ENCODE measurements around the gene BMP5. TPM values are rescaled to one million over a fixed set of nuclear protein-coding genes. Genes with fewer than 3 reads are reported as not detected.

Gene BMP5
- total RNA-seq, 1 donor from 2014 or later, result not detected

- no peak for DNase-seq (ENCODE audit: extremely low read depth, low read depth, low spot score)
Measured at GRCh38 chr6:55874316-55874715, 1.1 kb downstream of the BMP5 start.

GRCh38 chr6:55872866-55873265 lies 2.5 kb downstream of the BMP5 start:
- DNase-seq (ENCODE audit: extremely low read depth, low read depth, low spot score), result no peak

- no peak for DNase-seq (ENCODE audit: extremely low read depth, low read depth, low spot score)
Measured at GRCh38 chr6:55870181-55870813, 5.1 kb downstream of the BMP5 start.

GRCh38 chr6:55869674-55870073 lies 5.7 kb downstream of the BMP5 start:
- no peak for DNase-seq (ENCODE audit: extremely low read depth, low read depth, low spot score)

- no peak for DNase-seq (ENCODE audit: extremely low read depth, low read depth, low spot score)
Measured at GRCh38 chr6:55868771-55869479, 6.5 kb downstream of the BMP5 start.

- no peak for DNase-seq (ENCODE audit: extremely low read depth, low read depth, low spot score)
Measured at GRCh38 chr6:55868176-55868575, 7.2 kb downstream of the BMP5 start.

GRCh38 chr6:55866128-55866527 lies 9.3 kb downstream of the BMP5 start:
- no peak for DNase-seq (ENCODE audit: extremely low read depth, low read depth, low spot score)

- DNase-seq (ENCODE audit: extremely low read depth, low read depth, low spot score), result no peak
Measured at GRCh38 chr6:55853008-55854001, 22.1 kb downstream of the BMP5 start.

GRCh38 chr6:55841341-55841740 lies 34.0 kb downstream of the BMP5 start:
- DNase-seq (ENCODE audit: extremely low read depth, low read depth, low spot score), result no peak

GRCh38 chr6:55839080-55839479 lies 36.3 kb downstream of the BMP5 start:
- DNase-seq (ENCODE audit: extremely low read depth, low read depth, low spot score), result no peak

GRCh38 chr6:55836945-55837344 lies 38.4 kb downstream of the BMP5 start:
- DNase-seq (ENCODE audit: extremely low read depth, low read depth, low spot score), result no peak

GRCh38 chr6:55836481-55836880 lies 38.9 kb downstream of the BMP5 start:
- DNase-seq (ENCODE audit: extremely low read depth, low read depth, low spot score), result no peak

GRCh38 chr6:55835220-55835619 lies 40.2 kb downstream of the BMP5 start:
- no peak for DNase-seq (ENCODE audit: extremely low read depth, low read depth, low spot score)

GRCh38 chr6:55833284-55833683 lies 42.1 kb downstream of the BMP5 start:
- no peak for DNase-seq (ENCODE audit: extremely low read depth, low read depth, low spot score)

GRCh38 chr6:55827818-55828522 lies 47.4 kb downstream of the BMP5 start:
- DNase-seq (ENCODE audit: extremely low read depth, low read depth, low spot score), result no peak

- DNase-seq (ENCODE audit: extremely low read depth, low read depth, low spot score), result no peak
Measured at GRCh38 chr6:55826941-55827340, 48.4 kb downstream of the BMP5 start.

GRCh38 chr6:55825402-55826051 lies 49.9 kb downstream of the BMP5 start:
- no peak for DNase-seq (ENCODE audit: extremely low read depth, low read depth, low spot score)

GRCh38 chr6:55822815-55823214 lies 52.6 kb downstream of the BMP5 start:
- DNase-seq (ENCODE audit: extremely low read depth, low read depth, low spot score), result no peak

GRCh38 chr6:55822005-55822404 lies 53.4 kb downstream of the BMP5 start:
- DNase-seq (ENCODE audit: extremely low read depth, low read depth, low spot score), result no peak

GRCh38 chr6:55820696-55821095 lies 54.7 kb downstream of the BMP5 start:
- no peak for DNase-seq (ENCODE audit: extremely low read depth, low read depth, low spot score)
